ENCODE measurements around the gene EFCAB11. TPM values are rescaled to one million over a fixed set of nuclear protein-coding genes. Genes with fewer than 3 reads are reported as not detected.

The EFCAB11 gene
- total and polyA plus RNA-seq, 2 of the 8 experiments (the other 6 are each of a cell fraction or from before 2014, with no cell fraction given): 6.8 to 12.8 TPM

DNA sequence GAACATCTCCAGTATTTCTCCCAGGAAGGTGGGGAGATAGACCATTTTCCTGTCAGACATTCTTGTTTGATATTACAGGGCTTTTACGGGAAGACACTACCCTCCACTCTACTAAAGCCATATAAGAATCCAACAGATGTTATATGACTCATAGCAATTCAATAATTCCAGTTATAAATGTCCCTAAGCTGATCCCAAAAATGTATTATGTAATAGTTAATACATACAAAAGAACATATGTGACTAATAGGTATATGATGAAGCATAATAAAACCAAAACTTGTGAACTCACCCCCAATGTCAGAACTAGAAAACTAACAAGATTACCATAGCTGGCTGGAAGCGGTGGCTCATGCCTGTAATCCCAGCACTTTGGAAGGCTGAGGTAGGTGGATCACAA is 84.2 kb downstream of the EFCAB11 start:
- FAIRE-seq (no peak), DNase-seq (ENCODE audit: low read depth in 1 of 2, low spot score in 2 of 2) (no peak)
- no peak overlapping the region for H2AFZ ChIP-seq (ENCODE audit: low read length)
- peaks cover 12 to 16% of the 10 kb centered on the region in 2 experiments for H3K9me3 ChIP-seq (ENCODE audit: insufficient read depth in 2 of 2, low read depth in 1 of 2, low read length in 1 of 2)
- ChIA-PET POLR2A (ENCODE audit: partially characterized antibody) (no interaction called here), CTCF (ENCODE audit: partially characterized antibody) (interaction anchor here (0.6 to 2.5 kb wide), 2 partner anchors 30 to 78 kb away, joined by 3 to 12 read pairs; no protein-coding TSS in a partner anchor)
- no peak overlapping the region for H3K9ac ChIP-seq (replicated peaks in 1 of 4; ENCODE audit: extremely low read depth in 1 of 4, low read depth in 3 of 4, low read length in 3 of 4)
- H2BK12ac ChIP-seq (ENCODE audit: low read depth, low read length): no peak overlapping the region
- no peaks in the 10 kb centered on the region for H3K27me3 ChIP-seq (replicated peaks in 1 of 4; ENCODE audit: control insufficient read depth in 3 of 4, extremely low read depth in 1 of 4, insufficient read depth in 3 of 4, low read length in 3 of 4)
- H4K5ac ChIP-seq (ENCODE audit: insufficient read length, low read depth, low read length): no peak overlapping the region
- H3K36me3 ChIP-seq (ENCODE audit: control insufficient read depth in 2 of 4, insufficient read depth in 4 of 4, low read length in 3 of 4): no peaks in the 10 kb centered on the region
- no peak overlapping the region for H3K4me2 ChIP-seq (ENCODE audit: insufficient read depth in 1 of 2, low read depth in 2 of 2, low read length in 2 of 2)
- no peak overlapping the region for H2AK5ac ChIP-seq (ENCODE audit: low read depth, low read length)
- peaks cover 0 to 2% (median 0%) of the 10 kb centered on the region in 4 experiments; a peak in 1 of 7 replicates for H3K4me1 ChIP-seq (replicated peaks in 1 of 4; ENCODE audit: control insufficient read depth in 3 of 4, insufficient read depth in 4 of 4, low read length in 3 of 4)
- no peak overlapping the region for H2BK5ac ChIP-seq (ENCODE audit: low read depth, low read length)
- no peak overlapping the region for H4K8ac ChIP-seq (ENCODE audit: extremely low read depth, insufficient read depth, low read length)
- no peak overlapping the region for H3K23ac ChIP-seq (ENCODE audit: insufficient read length)
- H3K23me2 ChIP-seq (ENCODE audit: low read depth, low read length): no peaks in the 10 kb centered on the region
- 87% methylated on average over 2 of the region's 2 CpGs; no CpG with 5 or more reads in 1 of the 2 experiments for WGBS, 2 experiments (ENCODE audit: extremely low coverage in 1 of 2, insufficient coverage in 1 of 2, insufficient read length in 1 of 2, insufficient replicate concordance in 2 of 2, low coverage in 1 of 2, low lambda C conversion rate in 2 of 2, missing lambda C conversion rate in 1 of 2)
- H3K18ac ChIP-seq (ENCODE audit: extremely low read depth, low read length): no peak overlapping the region
- H2BK15ac ChIP-seq (ENCODE audit: low read length): no peak overlapping the region
- no peak overlapping the region for H4K91ac ChIP-seq (replicated peaks; ENCODE audit: insufficient read length, low read length)
- H4K20me1 ChIP-seq (replicated peaks in 1 of 2; ENCODE audit: control insufficient read depth in 1 of 2, insufficient read depth in 2 of 2, low read length in 2 of 2): no peaks in the 10 kb centered on the region
- no peak overlapping the region for H3K56ac ChIP-seq (replicated peaks; ENCODE audit: insufficient read length, low read depth, low read length)
- no peak overlapping the region for H3K14ac ChIP-seq (ENCODE audit: insufficient read length)
- no peaks in the 10 kb centered on the region for H3K79me1 ChIP-seq (ENCODE audit: low read depth, low read length)
- TF ChIP-seq, protein P1, sequence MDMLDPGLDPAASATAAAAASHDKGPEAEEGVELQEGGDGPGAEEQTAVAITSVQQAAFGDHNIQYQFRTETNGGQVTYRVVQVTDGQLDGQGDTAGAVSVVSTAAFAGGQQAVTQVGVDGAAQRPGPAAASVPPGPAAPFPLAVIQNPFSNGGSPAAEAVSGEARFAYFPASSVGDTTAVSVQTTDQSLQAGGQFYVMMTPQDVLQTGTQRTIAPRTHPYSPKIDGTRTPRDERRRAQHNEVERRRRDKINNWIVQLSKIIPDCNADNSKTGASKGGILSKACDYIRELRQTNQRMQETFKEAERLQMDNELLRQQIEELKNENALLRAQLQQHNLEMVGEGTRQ (IDR thresholded peaks at IDR 0.05; ENCODE audit: low read length): no peak
- TF ChIP-seq SIRT6 (IDR thresholded peaks at IDR 0.05; ENCODE audit: low read length): no peak
- TF ChIP-seq CHD1 (IDR thresholded peaks at IDR 0.05; ENCODE audit: low read depth, low read length): no peak
- no peak for TF ChIP-seq SP1 (IDR thresholded peaks at IDR 0.05; ENCODE audit: low read depth, low read length)
- no peak overlapping the region for H3K4me3 ChIP-seq (ENCODE audit: extremely low read depth in 1 of 4, insufficient read depth in 2 of 4, low read depth in 3 of 4, low read length in 4 of 4)
- H2BK20ac ChIP-seq (ENCODE audit: low read length): no peak overlapping the region
- H3K27ac ChIP-seq (ENCODE audit: low read depth, low read length): no peak overlapping the region
- no peak overlapping the region for H3K4ac ChIP-seq (replicated peaks; ENCODE audit: insufficient read length, low read depth, low read length)
- no peaks in the 10 kb centered on the region for H3K79me2 ChIP-seq (ENCODE audit: control insufficient read depth in 1 of 2, insufficient read depth in 2 of 2, low read length in 2 of 2)
- no peak overlapping the region for H2BK120ac ChIP-seq (replicated peaks; ENCODE audit: low read depth, low read length)
